Eye (tissue), 1 donor: ENCODE results near the gene SPON2.

ENCODE experiments used
- DNase-seq: peaks from one replicate; pipeline ENCODE4 v3.0.0-alpha.2; 2015

SPON2 gene

GRCh38 chr4:1208266-1208961, 36.0 kb upstream of the SPON2 start:
- peak; percentile 27 for DNase-seq

- peak; percentile 69 for DNase-seq
Measured at GRCh38 chr4:1207603-1208265, 35.4 kb upstream of the SPON2 start.

GRCh38 chr4:1207157-1207470, 34.7 kb upstream of the SPON2 start:
- DNase-seq = no peak

GRCh38 chr4:1206299-1207156, 34.1 kb upstream of the SPON2 start:
- DNase-seq = no peak

- no peak for DNase-seq
Measured at GRCh38 chr4:1205586-1206298, 33.4 kb upstream of the SPON2 start.

- no peak for DNase-seq
Measured at GRCh38 chr4:1204828-1205585, 32.6 kb upstream of the SPON2 start.

- DNase-seq = no peak
Measured at GRCh38 chr4:1204286-1204827, 32.0 kb upstream of the SPON2 start.

GRCh38 chr4:1203026-1203616, 30.7 kb upstream of the SPON2 start:
- no peak for DNase-seq

- no peak for DNase-seq
Measured at GRCh38 chr4:1202526-1203011, 30.2 kb upstream of the SPON2 start.

- no peak for DNase-seq
Measured at GRCh38 chr4:1201851-1202525, 29.6 kb upstream of the SPON2 start.

GRCh38 chr4:1200425-1201035, 28.1 kb upstream of the SPON2 start:
- peak; percentile 83 for DNase-seq

GRCh38 chr4:1199556-1200331, 27.4 kb upstream of the SPON2 start:
- no peak for DNase-seq

GRCh38 chr4:1198098-1198844, 25.9 kb upstream of the SPON2 start:
- no peak for DNase-seq

GRCh38 chr4:1196421-1197183, 24.2 kb upstream of the SPON2 start:
- DNase-seq = no peak

- no peak for DNase-seq
Measured at GRCh38 chr4:1195891-1196401, 23.6 kb upstream of the SPON2 start.

- no peak for DNase-seq
Measured at GRCh38 chr4:1195109-1195671, 22.8 kb upstream of the SPON2 start.
